ENCODE measurements around the gene AFDN.

The AFDN gene

GRCh38 chr6:167838207-167838748 lies 11.6 kb downstream of the AFDN start:
- no peak overlapping the region for H3K4me3 Mint-ChIP-seq
- no peaks in the 10 kb centered on the region for H3K27me3 Mint-ChIP-seq (ENCODE audit: low read depth)
- no peak overlapping the region for H3K27ac Mint-ChIP-seq
- peaks cover 12% of the 10 kb centered on the region for H3K4me1 Mint-ChIP-seq (ENCODE audit: low read depth)
- peaks cover 5% of the 10 kb centered on the region for H3K36me3 Mint-ChIP-seq (ENCODE audit: low read depth)
- no peaks in the 10 kb centered on the region for H3K9me3 Mint-ChIP-seq

GRCh38 chr6:167839343-167839742 lies 12.6 kb downstream of the AFDN start:
- Mint-ChIP-seq H3K27me3 (ENCODE audit: low read depth) (peaks cover 6% of the 10 kb centered on the region), H3K36me3 (ENCODE audit: low read depth) (peaks cover 5% of the 10 kb centered on the region), H3K4me1 (ENCODE audit: low read depth) (peaks cover 4% of the 10 kb centered on the region), H3K4me3 (no peak overlapping the region), H3K27ac (no peak overlapping the region), H3K9me3 (no peaks in the 10 kb centered on the region)

GRCh38 chr6:167839755-167840154 lies 13.0 kb downstream of the AFDN start:
- Mint-ChIP-seq H3K4me3 (no peak overlapping the region), H3K36me3 (ENCODE audit: low read depth) (peaks cover 5% of the 10 kb centered on the region), H3K9me3 (no peaks in the 10 kb centered on the region), H3K27ac (no peak overlapping the region), H3K4me1 (ENCODE audit: low read depth) (peaks cover 4% of the 10 kb centered on the region), H3K27me3 (ENCODE audit: low read depth) (peaks cover 6% of the 10 kb centered on the region)

GRCh38 chr6:167840160-167840525 lies 13.4 kb downstream of the AFDN start:
- Mint-ChIP-seq H3K27ac (no peak overlapping the region), H3K9me3 (no peaks in the 10 kb centered on the region), H3K27me3 (ENCODE audit: low read depth) (peaks cover 6% of the 10 kb centered on the region), H3K36me3 (ENCODE audit: low read depth) (peaks cover 2% of the 10 kb centered on the region), H3K4me1 (ENCODE audit: low read depth) (peaks cover under 1% of the 10 kb centered on the region), H3K4me3 (no peak overlapping the region)

GRCh38 chr6:167840526-167841179 lies 13.9 kb downstream of the AFDN start:
- Mint-ChIP-seq H3K36me3 (ENCODE audit: low read depth) (peaks cover 2% of the 10 kb centered on the region), H3K4me3 (no peak overlapping the region), H3K27me3 (ENCODE audit: low read depth) (peaks cover 8% of the 10 kb centered on the region), H3K9me3 (no peaks in the 10 kb centered on the region), H3K27ac (no peak overlapping the region), H3K4me1 (ENCODE audit: low read depth) (no peaks in the 10 kb centered on the region)

- H3K27ac Mint-ChIP-seq, result no peak overlapping the region
- H3K4me1 Mint-ChIP-seq (ENCODE audit: low read depth), result no peaks in the 10 kb centered on the region
- H3K9me3 Mint-ChIP-seq, result no peaks in the 10 kb centered on the region
- no peak overlapping the region for H3K4me3 Mint-ChIP-seq
- peaks cover 2% of the 10 kb centered on the region for H3K36me3 Mint-ChIP-seq (ENCODE audit: low read depth)
- peaks cover 10% of the 10 kb centered on the region for H3K27me3 Mint-ChIP-seq (ENCODE audit: low read depth)
Measured at GRCh38 chr6:167841981-167842380, 15.3 kb downstream of the AFDN start.

DNA sequence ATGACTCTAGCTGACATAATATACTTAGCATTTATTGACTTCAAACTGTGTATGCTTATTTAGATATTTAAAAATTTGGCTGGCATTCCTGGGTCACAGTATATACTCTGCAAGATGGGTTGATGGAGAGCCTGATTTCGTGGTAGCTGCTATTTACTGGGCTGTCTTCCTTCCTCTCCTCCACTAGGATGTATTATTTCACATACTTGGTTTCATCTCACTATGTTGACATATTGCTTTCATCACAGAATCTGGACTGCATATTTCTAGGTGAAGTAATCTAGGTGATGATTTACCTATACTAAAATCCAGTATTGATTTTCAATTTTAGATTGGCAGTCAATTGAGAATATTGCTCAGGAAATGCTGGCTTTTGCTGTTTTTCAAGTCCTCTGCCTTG lies 15.7 kb downstream of the AFDN start:
- Mint-ChIP-seq H3K36me3 (ENCODE audit: low read depth) (peaks cover 2% of the 10 kb centered on the region), H3K27me3 (ENCODE audit: low read depth) (peaks cover 14% of the 10 kb centered on the region), H3K4me3 (no peak overlapping the region), H3K4me1 (ENCODE audit: low read depth) (no peaks in the 10 kb centered on the region), H3K27ac (no peak overlapping the region), H3K9me3 (no peaks in the 10 kb centered on the region)

- no peak overlapping the region for H3K27ac Mint-ChIP-seq
- no peaks in the 10 kb centered on the region for H3K4me1 Mint-ChIP-seq (ENCODE audit: low read depth)
- peaks cover 2% of the 10 kb centered on the region for H3K36me3 Mint-ChIP-seq (ENCODE audit: low read depth)
- peaks cover 18% of the 10 kb centered on the region for H3K27me3 Mint-ChIP-seq (ENCODE audit: low read depth)
- no peaks in the 10 kb centered on the region for H3K9me3 Mint-ChIP-seq
- H3K4me3 Mint-ChIP-seq, result no peak overlapping the region
Measured at GRCh38 chr6:167843023-167843422, 16.3 kb downstream of the AFDN start.

DNA sequence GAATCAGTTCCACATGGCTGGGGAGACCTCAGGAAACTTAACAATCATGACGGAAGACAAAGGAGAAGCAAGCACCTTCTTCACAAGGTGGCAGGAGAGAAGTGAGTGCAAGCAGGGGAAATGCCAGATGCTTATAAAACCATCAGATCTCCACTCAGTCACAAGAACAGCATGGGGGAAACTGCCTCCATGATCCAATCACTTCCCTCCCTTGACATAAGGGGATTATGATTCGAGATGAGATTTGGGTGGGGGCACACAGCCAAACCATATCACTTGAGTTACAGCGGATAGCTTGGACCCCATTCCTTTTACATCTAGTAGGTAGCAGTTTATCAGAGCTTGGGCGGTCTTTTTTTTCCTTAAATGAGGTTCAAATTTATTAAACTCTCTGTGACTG lies 19.1 kb downstream of the AFDN start:
- peaks cover 4% of the 10 kb centered on the region for H3K4me1 Mint-ChIP-seq (ENCODE audit: low read depth)
- no peak overlapping the region for H3K4me3 Mint-ChIP-seq
- peaks cover 38% of the 10 kb centered on the region for H3K27me3 Mint-ChIP-seq (ENCODE audit: low read depth)
- no peak overlapping the region for H3K27ac Mint-ChIP-seq
- no peaks in the 10 kb centered on the region for H3K9me3 Mint-ChIP-seq
- peaks cover 2% of the 10 kb centered on the region for H3K36me3 Mint-ChIP-seq (ENCODE audit: low read depth)

DNA sequence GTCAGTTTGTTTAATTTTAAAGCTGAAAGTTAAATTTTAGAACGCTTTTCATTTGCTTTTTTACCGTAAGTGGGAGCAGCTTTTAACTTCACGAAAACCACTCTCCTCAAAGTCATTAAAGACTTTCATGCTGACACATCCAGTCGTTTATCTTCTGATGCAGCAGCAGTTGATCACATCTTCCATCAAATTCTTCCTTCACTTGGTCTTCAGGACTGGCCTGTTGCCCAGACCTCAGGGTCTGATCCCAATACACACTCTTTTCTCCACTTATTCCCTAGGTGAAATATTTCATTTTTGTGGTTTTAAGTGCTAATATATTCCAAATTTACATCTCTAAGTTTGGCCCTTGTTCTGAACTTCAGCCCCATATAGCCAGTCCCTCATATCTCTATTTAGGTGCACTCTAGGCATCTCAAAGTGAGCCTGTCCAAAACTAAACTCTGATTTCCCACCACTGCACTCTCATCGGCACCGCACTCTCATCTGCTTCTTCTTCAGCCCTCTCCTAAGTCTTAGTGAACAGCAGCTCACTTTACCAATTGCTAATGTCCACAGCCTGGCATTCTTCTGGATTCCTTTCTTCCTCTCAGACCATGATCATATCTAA lies 20.4 kb downstream of the AFDN start:
- Mint-ChIP-seq H3K9me3 (no peaks in the 10 kb centered on the region), H3K36me3 (ENCODE audit: low read depth) (peaks cover 2% of the 10 kb centered on the region), H3K27ac (no peak overlapping the region), H3K27me3 (ENCODE audit: low read depth) (peaks cover 43% of the 10 kb centered on the region), H3K4me1 (ENCODE audit: low read depth) (peaks cover 8% of the 10 kb centered on the region), H3K4me3 (no peak overlapping the region)

GRCh38 chr6:167847936-167848335 lies 21.2 kb downstream of the AFDN start:
- H3K9me3 Mint-ChIP-seq, result no peaks in the 10 kb centered on the region
- no peak overlapping the region for H3K27ac Mint-ChIP-seq
- peaks cover 49% of the 10 kb centered on the region for H3K27me3 Mint-ChIP-seq (ENCODE audit: low read depth)
- H3K4me3 Mint-ChIP-seq, result no peak overlapping the region
- no peaks in the 10 kb centered on the region for H3K36me3 Mint-ChIP-seq (ENCODE audit: low read depth)
- H3K4me1 Mint-ChIP-seq (ENCODE audit: low read depth), result peaks cover 10% of the 10 kb centered on the region

- Mint-ChIP-seq H3K4me1 (ENCODE audit: low read depth) (peaks cover 10% of the 10 kb centered on the region), H3K27ac (no peak overlapping the region), H3K4me3 (no peak overlapping the region), H3K9me3 (no peaks in the 10 kb centered on the region), H3K27me3 (ENCODE audit: low read depth) (peaks cover 54% of the 10 kb centered on the region), H3K36me3 (ENCODE audit: low read depth) (no peaks in the 10 kb centered on the region)
Measured at GRCh38 chr6:167848783-167849182, 22.1 kb downstream of the AFDN start.

- peaks cover 51% of the 10 kb centered on the region for H3K27me3 Mint-ChIP-seq (ENCODE audit: low read depth)
- H3K9me3 Mint-ChIP-seq, result no peaks in the 10 kb centered on the region
- H3K27ac Mint-ChIP-seq, result no peak overlapping the region
- H3K4me3 Mint-ChIP-seq, result no peak overlapping the region
- H3K4me1 Mint-ChIP-seq (ENCODE audit: low read depth), result peaks cover 10% of the 10 kb centered on the region
- H3K36me3 Mint-ChIP-seq (ENCODE audit: low read depth), result no peaks in the 10 kb centered on the region
Measured at GRCh38 chr6:167849846-167850459, 23.2 kb downstream of the AFDN start.

- Mint-ChIP-seq H3K27ac (no peak overlapping the region), H3K9me3 (no peaks in the 10 kb centered on the region), H3K27me3 (ENCODE audit: low read depth) (peaks cover 48% of the 10 kb centered on the region), H3K36me3 (ENCODE audit: low read depth) (no peaks in the 10 kb centered on the region), H3K4me1 (ENCODE audit: low read depth) (peaks cover 10% of the 10 kb centered on the region), H3K4me3 (no peak overlapping the region)
Measured at GRCh38 chr6:167850782-167851181, 24.1 kb downstream of the AFDN start.

GRCh38 chr6:167851370-167851952 lies 24.8 kb downstream of the AFDN start:
- no peak overlapping the region for H3K27ac Mint-ChIP-seq

More at GRCh38 chr6:167851370-167851952, 24.8 kb downstream of the AFDN start:
- H3K4me1 Mint-ChIP-seq (ENCODE audit: low read depth), result peaks cover 10% of the 10 kb centered on the region
- H3K9me3 Mint-ChIP-seq, result no peaks in the 10 kb centered on the region
- no peaks in the 10 kb centered on the region for H3K36me3 Mint-ChIP-seq (ENCODE audit: low read depth)
- H3K4me3 Mint-ChIP-seq, result no peak overlapping the region
- peaks cover 47% of the 10 kb centered on the region for H3K27me3 Mint-ChIP-seq (ENCODE audit: low read depth)

All from T-helper 1 cell treated with Interleukin-12 subunit alpha and Interleukin-12 subunit beta and Interleukin-4 antibody, amounts not matched to agents 30 μg/mL and 1 μg/mL, for 36 hours (primary cell).